GM18499 (cell line): Measurements from ENCODE around the gene PHGDH.
A peak's percentile ranks its signal among the peaks of the same experiment; 100 is the strongest.

ENCODE experiments used
- ATAC-seq: cut with Tn5 transposase; IDR thresholded peaks from one replicate; pipeline ENCODE4 v1.9.1; 2021; ENCODE audit warnings: moderate number of reproducible peaks; ENCODE audit not compliant: insufficient read depth, unreplicated experiment

The PHGDH gene

DNA sequence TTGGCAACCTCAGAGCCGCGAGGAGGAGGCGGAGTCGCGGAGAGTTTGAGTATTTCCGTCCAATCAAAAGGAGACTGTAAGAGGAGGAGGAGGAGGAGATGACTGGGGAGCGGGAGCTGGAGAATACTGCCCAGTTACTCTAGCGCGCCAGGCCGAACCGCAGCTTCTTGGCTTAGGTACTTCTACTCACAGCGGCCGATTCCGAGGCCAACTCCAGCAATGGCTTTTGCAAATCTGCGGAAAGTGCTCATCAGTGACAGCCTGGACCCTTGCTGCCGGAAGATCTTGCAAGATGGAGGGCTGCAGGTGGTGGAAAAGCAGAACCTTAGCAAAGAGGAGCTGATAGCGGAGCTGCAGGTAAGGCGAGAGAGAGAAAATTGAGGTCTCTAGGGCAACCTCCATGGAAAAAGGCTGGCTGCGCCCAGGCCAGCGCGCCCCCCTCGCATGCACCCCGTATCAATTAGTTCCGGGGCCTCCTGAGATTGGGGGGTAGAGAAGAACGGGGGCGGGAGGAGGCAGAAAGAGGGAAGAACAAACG is at the start of gene PHGDH:
Gene PHGDH (plus strand): TSS at position 131 of the 538 bp plus-strand sequence. CDS start 89 bp downstream, at position 220.
- no peak for ATAC-seq

DNA sequence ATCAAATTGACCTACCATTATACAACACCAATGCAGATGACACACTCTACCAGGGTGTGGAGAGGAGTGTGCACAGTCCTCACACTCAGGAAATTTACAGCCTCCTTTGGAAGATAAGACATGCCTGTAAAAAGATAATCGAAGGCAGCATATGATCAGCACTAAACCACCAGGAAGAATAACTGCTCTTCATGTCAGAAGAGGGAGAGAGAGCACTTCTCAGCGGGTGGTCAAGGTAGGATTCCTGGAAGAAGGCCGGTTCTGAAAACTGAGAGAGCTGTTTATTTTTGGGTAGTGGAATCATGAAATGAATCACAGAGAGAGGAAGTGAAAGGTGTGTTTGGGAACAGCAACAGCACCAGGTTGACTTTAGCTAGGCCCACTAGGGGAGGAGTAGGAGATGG is 49.7 kb upstream of the PHGDH start:
- ATAC-seq: peak; percentile 51

DNA sequence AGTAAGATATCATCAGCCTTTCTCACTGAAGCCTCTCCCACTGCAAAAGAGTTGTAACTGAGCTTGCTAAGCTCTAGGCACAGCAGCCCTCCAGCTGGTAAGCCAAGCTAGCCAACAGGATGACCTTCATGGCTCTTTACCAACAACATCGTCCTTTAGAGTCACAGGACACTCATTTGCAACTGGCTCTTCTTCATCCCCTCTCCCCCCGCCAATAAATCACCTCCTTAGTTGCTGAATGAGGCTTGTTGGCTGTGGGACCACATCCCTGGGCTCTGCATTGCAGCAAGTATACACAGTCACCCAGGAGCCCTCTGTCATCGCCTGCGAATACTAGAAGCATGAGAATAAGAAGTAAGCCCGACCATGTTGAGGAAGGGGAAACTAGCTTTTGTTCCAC is 47.7 kb upstream of the PHGDH start:
- no peak for ATAC-seq

DNA sequence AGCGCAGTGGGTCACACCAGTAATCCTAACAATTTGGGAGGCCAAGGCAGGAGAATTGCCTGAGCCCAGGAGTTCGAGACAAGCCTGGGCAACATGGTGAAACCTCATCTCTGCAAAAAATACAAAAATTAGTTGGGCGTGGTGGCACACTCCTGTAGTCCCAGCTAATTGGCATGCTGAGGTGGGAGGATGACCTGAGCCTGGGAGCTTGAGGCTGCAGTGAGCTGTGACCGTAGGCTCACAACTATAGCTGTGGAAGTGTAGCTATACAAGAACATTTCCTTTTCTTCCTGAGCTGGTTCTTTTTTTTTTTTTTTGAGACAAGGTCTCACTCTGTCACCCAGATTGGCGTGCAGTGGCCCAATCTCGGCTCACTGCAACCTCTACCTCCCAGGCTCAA is 44.6 kb upstream of the PHGDH start:
- no peak for ATAC-seq

DNA sequence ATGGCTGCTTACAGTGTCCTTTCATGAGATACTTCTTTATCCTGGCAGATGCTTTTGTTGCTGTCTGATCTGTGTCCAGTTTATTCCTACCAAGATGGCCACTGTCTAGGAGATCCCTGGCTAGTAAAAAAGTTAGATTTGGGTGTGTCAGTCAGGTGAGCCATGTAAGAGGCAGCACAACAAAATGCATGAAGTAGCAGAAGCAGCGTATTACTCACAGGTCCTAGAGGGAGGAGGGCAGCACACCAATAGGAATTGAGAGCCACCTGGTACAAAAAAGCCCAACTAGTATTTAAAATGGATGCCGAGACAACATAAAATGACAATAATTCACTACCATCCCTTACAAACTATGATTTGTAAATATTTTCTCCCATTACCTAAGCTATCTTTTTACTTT is 40.8 kb upstream of the PHGDH start:
- no peak for ATAC-seq

DNA sequence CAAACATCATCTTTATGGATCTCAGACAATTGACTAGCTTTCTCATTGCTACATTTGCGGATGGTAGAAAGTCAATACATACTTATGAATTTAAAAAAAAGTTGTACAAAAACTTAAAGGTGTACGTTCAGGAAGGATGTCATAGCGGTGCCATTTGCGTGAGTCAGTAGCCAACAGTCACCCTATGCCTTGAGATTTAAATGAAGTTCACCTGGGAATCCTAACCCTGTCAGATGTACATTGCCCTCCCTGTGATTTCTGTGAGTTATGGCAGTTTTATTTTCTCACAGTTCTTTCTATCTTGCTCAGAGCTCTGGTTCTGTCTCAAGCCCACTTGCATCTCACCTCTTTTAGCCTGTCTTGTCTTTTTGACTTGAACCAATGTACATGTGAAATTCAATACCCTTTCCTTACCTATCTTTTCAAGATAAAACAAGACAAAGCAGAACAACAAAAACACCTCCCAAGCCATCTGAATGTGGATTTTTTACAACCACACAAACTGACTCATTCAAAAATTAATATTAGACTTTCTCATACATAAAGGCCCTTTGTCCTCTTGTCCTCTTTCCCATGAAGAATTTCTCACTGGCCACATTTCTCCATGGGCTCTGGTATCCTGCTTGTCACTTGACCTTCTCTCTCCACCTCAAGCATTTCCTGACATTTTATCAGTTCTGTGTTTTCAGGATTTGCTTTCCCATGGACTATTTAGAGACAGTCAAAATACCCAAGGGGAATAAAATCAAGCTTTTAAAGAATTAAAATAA is 38.4 kb upstream of the PHGDH start:
- ATAC-seq: no peak

DNA sequence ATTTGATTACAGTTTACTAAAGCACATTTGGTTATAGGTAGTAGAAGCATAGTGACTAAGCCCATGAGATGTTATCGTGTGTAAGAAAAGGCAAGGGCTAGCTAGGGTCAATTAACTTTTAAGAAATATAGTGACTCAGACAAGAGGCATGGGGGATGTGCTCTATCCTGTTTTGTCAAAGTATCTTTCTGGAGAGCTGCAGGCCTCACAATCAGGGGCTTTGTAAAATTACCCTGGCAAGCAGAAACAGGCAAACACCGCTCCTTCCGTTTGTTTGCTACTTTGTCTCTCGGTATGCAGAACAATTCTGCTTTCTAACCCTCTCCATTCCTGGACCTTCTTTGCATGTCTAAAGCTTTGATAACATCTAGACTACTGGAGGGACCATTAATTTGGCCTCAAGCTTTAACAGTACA is 37.6 kb upstream of the PHGDH start:
- no peak for ATAC-seq

DNA sequence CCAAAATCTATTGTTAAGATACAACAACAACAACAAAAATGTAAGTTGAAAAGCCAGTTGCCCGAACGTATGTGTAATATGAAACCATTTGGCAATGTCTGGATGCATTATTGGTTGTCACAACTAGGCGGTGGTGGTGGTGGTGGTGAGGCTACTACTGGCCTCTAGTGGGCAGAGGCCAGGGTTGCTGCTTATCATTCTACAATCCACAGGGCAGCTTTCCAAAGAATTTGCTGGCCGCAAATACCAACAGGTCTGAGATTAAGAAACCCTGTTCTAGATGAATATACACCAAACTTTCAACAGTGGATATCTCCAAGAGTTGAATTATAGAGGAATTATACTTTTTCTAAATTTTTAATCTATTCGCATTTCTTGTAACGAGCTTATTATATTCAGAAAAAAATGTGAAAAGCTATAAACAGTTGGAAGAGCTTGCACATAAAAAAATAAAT is 36.9 kb upstream of the PHGDH start:
- no peak for ATAC-seq

DNA sequence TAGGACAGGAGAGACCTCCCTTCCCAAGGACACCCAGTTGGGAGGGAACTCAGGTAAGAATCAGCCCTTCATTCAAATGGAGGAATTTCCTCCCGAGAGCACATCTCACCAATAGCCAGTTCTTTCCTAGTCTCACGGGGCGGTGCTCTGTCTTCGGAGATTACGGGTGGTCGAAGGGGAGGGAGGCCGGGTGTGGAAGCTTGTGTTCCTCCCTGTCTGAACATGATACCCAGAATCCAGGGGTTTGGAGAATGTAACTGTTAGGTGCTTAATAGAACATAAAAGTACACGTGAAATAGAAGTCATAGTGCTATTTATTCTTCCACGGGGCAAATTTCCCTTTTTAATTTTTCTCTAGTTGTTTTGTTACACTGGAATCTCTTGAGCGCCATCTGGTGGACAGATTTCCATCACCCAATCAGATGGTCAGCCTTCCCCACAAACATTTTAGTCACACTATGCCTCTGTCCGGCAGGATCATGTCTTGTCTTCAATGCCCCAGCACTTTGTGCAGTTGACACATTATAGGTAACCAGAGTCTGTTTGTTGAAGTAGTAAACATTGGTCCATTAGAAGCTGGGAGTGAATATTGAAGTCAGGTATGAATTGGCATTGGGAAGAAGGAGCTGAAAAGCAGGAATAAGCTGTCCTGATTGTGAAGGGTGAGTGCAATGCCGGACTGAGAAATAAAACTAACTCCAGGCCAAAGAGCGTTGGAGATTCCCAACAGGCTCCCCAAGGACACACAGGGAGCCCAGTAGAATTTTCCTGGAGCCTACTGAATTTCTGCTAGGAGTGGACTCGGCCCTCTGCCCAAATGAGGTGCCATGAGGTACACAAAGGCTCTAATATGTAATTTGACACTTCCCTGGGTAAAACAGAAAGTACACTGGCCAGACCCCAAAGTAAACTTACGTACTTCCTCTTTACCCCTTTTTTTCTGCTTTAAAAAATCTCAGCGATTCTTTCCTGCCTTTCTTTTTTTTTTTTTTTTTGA is 36.1 kb upstream of the PHGDH start:
- no peak for ATAC-seq

DNA sequence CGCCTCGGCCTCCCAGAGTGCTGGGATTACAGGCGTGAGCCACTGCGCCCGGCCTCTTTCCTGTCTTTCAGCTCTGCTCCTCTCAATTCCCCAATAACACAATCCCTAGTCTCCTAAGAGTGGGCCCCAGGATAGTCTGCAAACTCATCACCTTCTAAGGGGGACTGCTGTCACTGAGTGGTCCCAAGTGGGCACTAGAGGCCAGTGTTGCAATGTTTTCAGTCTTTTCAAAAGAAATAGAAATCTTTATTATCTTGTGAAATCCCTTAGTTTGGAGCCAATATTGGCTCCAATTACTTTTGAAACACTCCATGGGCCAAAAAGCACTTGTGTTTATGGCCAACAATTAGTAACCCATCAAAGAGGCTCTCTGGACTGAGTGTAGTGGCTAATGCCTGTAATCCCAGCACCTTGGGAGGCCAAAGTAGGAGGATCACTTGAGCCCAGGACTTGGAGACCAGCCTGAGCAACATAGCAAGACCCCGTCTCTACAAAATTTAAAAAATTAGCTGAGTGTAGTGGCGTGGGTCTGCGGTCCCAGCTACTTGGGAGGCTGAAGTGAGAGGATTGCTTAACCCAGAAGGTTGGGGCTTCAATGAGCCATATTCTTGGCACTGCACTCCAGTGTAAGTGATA is 35.0 kb upstream of the PHGDH start:
- ATAC-seq: no peak

DNA sequence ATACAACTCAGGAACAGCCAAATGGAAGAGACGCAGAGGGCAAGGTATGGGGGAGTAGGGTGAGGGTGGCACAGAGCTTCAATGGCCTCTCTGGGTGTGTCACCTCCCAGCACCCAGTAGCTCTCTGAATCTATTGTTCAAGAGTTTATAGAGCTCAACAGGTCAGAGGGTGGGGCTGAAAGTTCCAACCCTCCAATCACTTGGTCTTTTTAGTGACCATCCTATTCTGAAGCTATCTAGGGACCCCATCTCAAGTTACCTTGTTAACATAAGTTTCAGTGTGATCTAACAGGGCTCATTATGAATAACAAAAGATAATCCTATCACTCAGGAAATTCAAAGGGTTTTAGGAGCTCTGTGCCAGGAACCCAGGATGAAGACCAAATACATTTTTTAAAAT is 32.5 kb upstream of the PHGDH start:
- ATAC-seq: no peak

DNA sequence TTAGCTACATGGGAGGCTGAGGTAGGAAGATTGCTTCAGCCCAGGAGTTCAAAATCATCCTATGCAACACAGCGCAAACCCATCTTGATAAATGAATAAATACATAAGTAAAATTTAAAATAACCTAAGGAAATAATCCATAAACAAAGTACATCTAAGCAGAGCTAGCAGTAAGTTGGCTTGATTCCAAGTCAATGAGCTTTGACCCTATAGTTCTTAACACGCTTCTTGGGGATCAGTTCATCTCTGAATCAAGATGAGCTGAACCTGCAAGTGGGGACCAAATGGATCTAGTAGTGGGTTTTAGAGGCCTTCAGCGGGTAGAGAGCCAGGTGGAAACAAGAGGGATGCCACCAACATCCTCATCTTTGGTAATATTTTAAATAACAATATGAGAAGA is 31.5 kb upstream of the PHGDH start:
- no peak for ATAC-seq

DNA sequence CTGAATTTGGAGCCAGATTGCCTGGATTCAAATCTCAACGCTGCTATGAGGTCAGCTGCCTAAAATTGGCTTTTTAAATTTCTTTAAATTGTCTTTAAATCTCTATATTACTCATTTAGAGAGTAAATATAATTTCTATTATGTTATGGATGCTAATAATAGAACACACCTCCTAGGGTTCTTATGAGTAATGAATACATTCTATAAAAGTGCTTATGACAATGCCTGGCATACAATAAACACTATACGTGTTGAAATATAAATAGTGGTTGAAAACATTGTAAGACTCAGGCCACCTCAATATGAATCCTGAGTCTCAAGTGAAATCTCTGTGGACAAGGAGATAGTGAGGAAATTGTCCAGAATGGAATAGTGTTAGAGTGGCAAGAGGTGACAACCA is 31.0 kb upstream of the PHGDH start:
- no peak for ATAC-seq

DNA sequence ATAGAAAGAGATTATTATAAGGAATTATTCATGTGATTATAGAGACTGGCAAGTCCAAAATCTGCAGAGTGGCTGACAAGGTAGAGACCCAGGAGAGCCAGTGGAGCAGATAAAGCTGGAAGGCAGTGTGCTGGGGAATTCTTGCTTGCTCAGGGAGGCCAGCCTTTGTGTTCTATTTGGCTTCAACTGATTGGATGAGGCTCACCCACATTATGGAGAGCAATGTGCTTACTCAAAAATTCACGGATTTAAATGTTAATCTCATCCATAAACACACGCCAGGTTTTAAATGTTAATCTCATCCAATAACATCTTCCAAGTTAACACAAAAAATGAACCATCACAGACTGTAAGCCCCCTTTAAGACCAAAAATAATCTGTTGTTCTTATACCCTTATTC is 30.2 kb upstream of the PHGDH start:
- ATAC-seq: no peak

DNA sequence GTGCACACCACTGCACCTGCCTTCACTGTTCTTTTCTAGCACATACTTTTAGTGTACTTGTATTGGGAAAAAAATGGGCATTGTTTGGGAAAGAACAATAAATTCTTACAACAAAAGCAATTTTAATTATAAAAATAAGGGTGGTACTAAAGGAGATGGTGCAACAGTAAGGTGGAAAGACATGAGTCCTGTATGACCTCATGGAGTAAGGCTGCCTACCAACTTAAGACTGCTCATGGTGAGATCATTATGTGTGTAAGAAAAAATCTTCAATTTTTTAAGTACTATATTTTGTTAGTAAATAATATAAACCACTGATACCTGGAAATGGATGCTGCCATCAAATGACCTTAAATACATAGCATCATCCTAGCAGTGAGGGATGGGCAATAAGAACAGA is 29.6 kb upstream of the PHGDH start:
- ATAC-seq: no peak

DNA sequence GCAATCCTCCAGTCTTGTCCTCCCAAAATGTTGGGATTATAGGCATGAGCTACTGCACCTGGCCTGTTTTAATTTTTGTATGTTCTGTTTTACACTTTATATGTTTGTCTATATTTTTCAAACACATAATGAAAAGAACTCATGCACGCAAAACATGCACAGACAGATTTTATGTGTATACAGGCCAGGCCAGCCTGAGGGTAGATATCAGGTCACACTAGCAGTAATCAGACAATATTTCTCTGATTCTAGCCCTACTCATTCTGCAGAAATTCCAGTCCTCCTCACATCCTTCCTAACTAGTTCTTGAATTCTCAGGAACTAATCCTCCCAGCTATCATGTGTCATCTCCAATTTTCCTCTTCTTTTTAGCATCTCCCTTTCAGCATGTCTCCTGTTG is 27.8 kb upstream of the PHGDH start:
- no peak for ATAC-seq

DNA sequence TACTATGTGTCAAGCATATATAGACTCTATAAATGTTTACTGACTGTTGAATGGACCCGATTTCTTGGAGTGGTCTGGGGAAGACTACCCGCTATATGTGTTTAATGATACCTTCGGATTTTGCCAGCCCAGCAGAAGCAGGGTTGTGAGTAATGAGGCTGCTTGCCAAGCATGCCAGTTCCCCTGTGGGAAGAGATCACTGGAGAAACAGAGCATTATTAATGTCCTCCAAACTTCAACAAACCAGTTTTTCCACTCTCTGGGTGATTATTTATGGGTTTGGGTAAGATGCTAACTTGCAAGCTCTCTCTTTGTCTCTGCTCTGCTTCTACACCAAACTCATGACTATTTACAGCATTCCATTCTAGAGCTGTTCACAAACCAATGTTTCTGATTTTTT is 25.1 kb upstream of the PHGDH start:
- no peak for ATAC-seq

DNA sequence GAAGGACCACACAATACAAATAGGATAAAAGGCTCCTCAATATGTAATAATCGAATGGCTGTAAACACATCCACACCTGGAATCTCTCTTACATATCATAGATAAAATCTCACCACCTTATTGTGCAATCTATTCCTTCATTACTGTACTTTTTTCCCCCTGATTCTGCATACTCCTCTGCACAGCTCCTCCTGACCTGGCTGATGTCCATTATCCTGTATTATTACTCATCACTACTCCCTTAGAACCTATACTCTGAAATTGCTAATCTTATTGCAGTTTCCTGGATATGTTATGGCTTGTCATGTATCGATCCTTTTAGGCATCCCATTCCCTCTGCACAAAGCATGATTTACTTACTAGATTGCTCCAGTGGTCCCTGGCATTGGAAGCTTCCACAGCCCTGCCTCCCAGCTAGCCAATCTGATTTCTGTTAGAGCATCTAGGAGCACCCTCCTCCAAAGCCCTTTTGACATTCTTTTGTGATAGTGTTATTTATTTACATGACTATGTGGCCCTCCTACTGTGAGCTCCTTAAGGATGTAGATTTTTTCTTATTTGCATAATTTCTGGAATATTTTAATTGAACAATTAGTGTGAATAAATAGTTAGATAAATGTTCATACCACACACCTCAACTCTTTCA is 24.2 kb upstream of the PHGDH start:
- no peak for ATAC-seq

DNA sequence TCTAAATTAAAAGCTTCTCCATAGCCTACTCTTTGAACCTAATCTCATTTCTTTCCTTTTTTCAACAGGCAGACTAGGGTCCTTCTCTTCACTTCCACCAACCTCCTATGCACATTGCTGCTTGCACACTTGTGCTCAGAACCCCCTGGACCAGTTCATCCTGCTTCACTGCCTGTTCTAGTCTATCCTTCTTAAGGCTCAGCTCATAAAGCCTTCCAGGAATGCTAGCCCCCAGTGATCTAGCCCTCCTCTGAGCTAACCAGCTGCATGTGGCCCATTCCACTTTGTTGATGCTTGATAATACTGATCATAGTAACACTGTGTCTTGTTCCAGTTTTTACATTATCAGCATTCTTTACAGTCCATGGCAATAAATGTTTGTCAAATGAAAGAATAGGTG is 22.9 kb upstream of the PHGDH start:
- ATAC-seq: no peak

DNA sequence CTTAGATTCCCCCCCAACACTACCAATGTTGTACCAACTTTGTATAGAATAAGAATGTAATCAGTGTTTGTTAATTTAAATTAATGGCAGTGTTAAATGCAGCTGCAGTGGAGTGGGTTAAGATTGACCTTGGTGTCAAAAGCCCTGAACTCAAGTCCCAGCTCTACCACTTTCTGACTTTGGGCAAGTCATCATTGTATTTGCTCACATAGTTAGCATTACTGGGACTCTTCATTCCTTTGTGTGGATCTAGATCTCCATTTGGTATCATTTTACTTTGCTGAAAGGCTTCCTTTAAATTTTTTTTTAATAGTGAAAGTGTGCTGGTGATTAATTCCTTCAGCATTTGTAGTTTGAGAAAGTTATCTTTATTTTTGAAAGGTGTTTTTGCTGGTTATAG is 22.2 kb upstream of the PHGDH start:
- no peak for ATAC-seq
